Measurements from ENCODE around the gene TJP1.
"Not testable (repeated sequence)": the region's sequence is repeated elsewhere in the genome, so short reads cannot be mapped to it uniquely, and the experiment has no call there.

TJP1 gene

GRCh38 chr15:29699791-29700190, 122.5 kb downstream of the TJP1 start:
- no peak for DNase-seq (ENCODE audit: low read depth)

- no peak for DNase-seq (ENCODE audit: low read depth)
These were observed 124.1 kb downstream of the TJP1 start for GRCh38 chr15:29698030-29698701.

- DNase-seq (ENCODE audit: low read depth) = no peak
These were observed 125.1 kb downstream of the TJP1 start for GRCh38 chr15:29696950-29697738.

- not testable (repeated sequence) for DNase-seq (ENCODE audit: low read depth)
These were observed 125.8 kb downstream of the TJP1 start for GRCh38 chr15:29696506-29696905.

GRCh38 chr15:29695489-29696167, 126.6 kb downstream of the TJP1 start:
- no peak for DNase-seq (ENCODE audit: low read depth)

GRCh38 chr15:29693225-29693624, 129.0 kb downstream of the TJP1 start:
- DNase-seq (ENCODE audit: low read depth) = no peak

GRCh38 chr15:29692527-29692926, 129.7 kb downstream of the TJP1 start:
- no peak for DNase-seq (ENCODE audit: low read depth)

GRCh38 chr15:29690765-29691475, 131.3 kb downstream of the TJP1 start:
- no peak for DNase-seq (ENCODE audit: low read depth)

- DNase-seq (ENCODE audit: low read depth) = no peak
These were observed 132.8 kb downstream of the TJP1 start for GRCh38 chr15:29689287-29689986.

- no peak for DNase-seq (ENCODE audit: low read depth)
These were observed 133.6 kb downstream of the TJP1 start for GRCh38 chr15:29688506-29689286.

GRCh38 chr15:29687939-29688505, 134.2 kb downstream of the TJP1 start:
- DNase-seq (ENCODE audit: low read depth) = no peak

- DNase-seq (ENCODE audit: low read depth) = no peak
These were observed 135.0 kb downstream of the TJP1 start for GRCh38 chr15:29687204-29687815.

GRCh38 chr15:29686445-29687203, 135.6 kb downstream of the TJP1 start:
- DNase-seq (ENCODE audit: low read depth) = no peak

- DNase-seq (ENCODE audit: low read depth) = no peak
These were observed 136.2 kb downstream of the TJP1 start for GRCh38 chr15:29686079-29686425.

GRCh38 chr15:29685156-29686078, 136.9 kb downstream of the TJP1 start:
- no peak for DNase-seq (ENCODE audit: low read depth)

GRCh38 chr15:29682781-29683180, 139.5 kb downstream of the TJP1 start:
- DNase-seq (ENCODE audit: low read depth) = no peak

- DNase-seq (ENCODE audit: low read depth) = no peak
These were observed 139.9 kb downstream of the TJP1 start for GRCh38 chr15:29682361-29682760.

- no peak for DNase-seq (ENCODE audit: low read depth)
These were observed 140.3 kb downstream of the TJP1 start for GRCh38 chr15:29681946-29682345.
